ENCODE measurements around the gene ARNT2.

ARNT2 gene

DNA sequence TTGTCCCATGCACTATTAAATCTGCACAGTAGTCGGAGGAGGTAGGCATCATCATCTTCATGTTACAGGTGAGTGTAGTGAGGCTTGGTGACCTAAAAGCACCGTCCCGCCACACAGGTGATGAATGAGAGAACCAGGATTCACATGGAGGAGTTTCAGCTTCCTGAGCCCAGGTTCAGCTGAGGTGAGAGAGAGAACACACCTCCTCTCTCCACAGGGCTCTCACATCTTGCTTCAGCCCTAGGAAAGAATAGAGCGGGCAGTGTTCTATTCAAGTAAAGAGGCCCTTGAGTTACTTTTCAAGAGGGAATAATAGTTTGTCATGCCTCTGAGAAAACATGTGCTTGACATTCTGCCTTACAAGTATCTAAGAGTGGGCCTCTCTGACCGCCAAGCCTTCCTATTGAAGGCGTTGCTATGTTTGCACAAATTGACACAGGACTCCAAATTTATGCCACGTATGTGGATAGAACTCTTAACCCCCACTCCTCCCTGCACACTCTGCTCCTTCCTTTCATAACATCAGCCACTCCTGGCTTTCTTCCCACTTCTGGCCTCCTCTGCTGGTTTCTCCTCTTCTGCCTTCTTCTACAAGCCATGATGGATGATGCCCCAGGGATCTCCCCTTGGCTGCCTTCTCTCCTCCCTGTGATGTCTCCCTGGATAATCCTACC, 152.6 kb downstream of the ARNT2 start:
- Histone ChIP-seq H2BK15ac (ENCODE audit: low read length) (no peak overlapping the region), H3K14ac (ENCODE audit: low read length) (no peak overlapping the region), H3K9me3 (replicated peaks in 1 of 2; ENCODE audit: control insufficient read depth in 2 of 2, insufficient read depth in 1 of 2, low read depth in 1 of 2, low read length in 2 of 2) (no peaks in the 10 kb centered on the region), H2BK5ac (ENCODE audit: low read length) (no peak overlapping the region), H3K36me3 (replicated peaks in 1 of 2; ENCODE audit: control insufficient read depth in 2 of 2, insufficient read depth in 2 of 2, low read length in 2 of 2) (peaks cover 30 to 92% of the 10 kb centered on the region in 2 donors), H3K9ac (ENCODE audit: low read depth, low read length, poor library complexity) (no peak overlapping the region), H3K27ac (replicated peaks; ENCODE audit: low read length) (no peak overlapping the region), H2AK5ac (ENCODE audit: low read depth, low read length) (no peak overlapping the region), H4K8ac (ENCODE audit: low read depth, low read length) (no peak overlapping the region), H2BK12ac (ENCODE audit: low read length) (no peak overlapping the region), H3K79me1 (ENCODE audit: low read depth, low read length) (no peaks in the 10 kb centered on the region), H4K91ac (ENCODE audit: low read depth, low read length, poor library complexity) (no peak overlapping the region), H3K23ac (ENCODE audit: low read depth, low read length, poor library complexity) (no peak overlapping the region), H2AFZ (ENCODE audit: low read length) (no peak overlapping the region), H3K27me3 (ENCODE audit: control insufficient read depth in 3 of 3, insufficient read depth in 3 of 3, low read depth in 1 of 3, low read length in 3 of 3) (no peaks in the 10 kb centered on the region), H3K4ac (ENCODE audit: low read length) (no peak overlapping the region), H3K4me3 (ENCODE audit: low read length in 2 of 2) (no peak overlapping the region), H3K4me2 (ENCODE audit: insufficient read depth, low read length, poor library complexity, severe bottlenecking) (no peak overlapping the region), H3K18ac (ENCODE audit: low read length) (no peak overlapping the region), H3K4me1 (ENCODE audit: control insufficient read depth in 2 of 2, insufficient read depth in 1 of 2, low read depth in 1 of 2, low read length in 2 of 2) (no peaks in the 10 kb centered on the region), H2BK120ac (ENCODE audit: low read depth, low read length) (no peak overlapping the region)
- DNase-seq (ENCODE audit: low spot score), result no peak
- no CpG with 5 or more reads among the region's 7 CpGs for WGBS, 2 donors (ENCODE audit: extremely low coverage in 2 of 2, insufficient read length in 2 of 2, insufficient replicate concordance in 1 of 2)

DNA sequence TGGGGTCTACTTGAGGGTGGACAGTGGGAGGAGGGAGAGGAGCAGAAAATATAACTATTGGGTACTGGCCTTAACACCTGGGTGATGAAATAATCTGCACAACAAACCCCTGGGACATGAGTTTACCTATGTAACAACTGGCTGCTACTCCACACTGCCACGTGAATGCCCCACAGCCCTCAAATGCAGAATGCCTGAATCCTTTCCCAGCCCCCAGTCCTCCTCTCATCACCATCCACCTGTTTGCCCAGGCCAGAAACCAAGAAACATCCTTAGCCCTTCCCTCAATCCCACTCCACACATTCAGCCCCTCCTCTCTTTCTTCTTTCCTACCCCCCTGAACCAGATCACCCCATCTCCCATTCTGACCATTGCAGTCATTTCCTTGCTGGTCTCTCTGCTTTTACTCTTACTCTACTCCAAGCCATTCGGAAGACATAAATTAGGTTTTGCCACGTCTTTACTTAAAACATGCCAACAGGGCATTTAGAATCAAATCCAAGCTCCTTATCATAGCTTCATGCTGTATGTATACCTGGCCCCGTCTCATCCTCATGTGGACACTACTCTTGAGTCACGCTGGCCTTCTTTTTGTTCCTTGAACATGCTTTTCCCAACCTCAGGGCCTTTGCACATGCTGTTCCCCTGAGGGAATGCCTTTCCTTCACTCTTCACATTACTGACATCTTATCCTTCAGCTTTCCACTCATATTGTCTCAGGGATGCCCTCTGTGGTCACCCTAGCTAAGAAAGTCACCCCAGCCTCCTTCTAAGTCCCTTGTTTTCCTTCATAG, 153.5 kb downstream of the ARNT2 start:
- Histone ChIP-seq H4K8ac (ENCODE audit: low read depth, low read length) (no peak overlapping the region), H3K9ac (ENCODE audit: low read depth, low read length, poor library complexity) (no peak overlapping the region), H2AK5ac (ENCODE audit: low read depth, low read length) (no peak overlapping the region), H3K27ac (replicated peaks; ENCODE audit: low read length) (no peak overlapping the region), H3K9me3 (replicated peaks in 1 of 2; ENCODE audit: control insufficient read depth in 2 of 2, insufficient read depth in 1 of 2, low read depth in 1 of 2, low read length in 2 of 2) (no peaks in the 10 kb centered on the region), H3K23ac (ENCODE audit: low read depth, low read length, poor library complexity) (no peak overlapping the region), H3K4me2 (ENCODE audit: insufficient read depth, low read length, poor library complexity, severe bottlenecking) (no peak overlapping the region), H3K4me3 (ENCODE audit: low read length in 2 of 2) (no peak overlapping the region), H3K36me3 (replicated peaks in 1 of 2; ENCODE audit: control insufficient read depth in 2 of 2, insufficient read depth in 2 of 2, low read length in 2 of 2) (peaks cover 27 to 90% of the 10 kb centered on the region in 2 donors), H3K4ac (ENCODE audit: low read length) (no peak overlapping the region), H3K18ac (ENCODE audit: low read length) (no peak overlapping the region), H3K14ac (ENCODE audit: low read length) (no peak overlapping the region), H3K79me1 (ENCODE audit: low read depth, low read length) (no peaks in the 10 kb centered on the region), H3K4me1 (ENCODE audit: control insufficient read depth in 2 of 2, insufficient read depth in 1 of 2, low read depth in 1 of 2, low read length in 2 of 2) (no peaks in the 10 kb centered on the region), H2BK120ac (ENCODE audit: low read depth, low read length) (no peak overlapping the region), H2BK5ac (ENCODE audit: low read length) (no peak overlapping the region), H2AFZ (ENCODE audit: low read length) (no peak overlapping the region), H3K27me3 (ENCODE audit: control insufficient read depth in 3 of 3, insufficient read depth in 3 of 3, low read depth in 1 of 3, low read length in 3 of 3) (no peaks in the 10 kb centered on the region), H4K91ac (ENCODE audit: low read depth, low read length, poor library complexity) (no peak overlapping the region), H2BK12ac (ENCODE audit: low read length) (no peak overlapping the region), H2BK15ac (ENCODE audit: low read length) (no peak overlapping the region)
- WGBS, 2 donors (ENCODE audit: extremely low coverage in 2 of 2, insufficient read length in 2 of 2, insufficient replicate concordance in 1 of 2), result no CpG with 5 or more reads among the region's 5 CpGs
- no peak for DNase-seq (ENCODE audit: low spot score)

DNA sequence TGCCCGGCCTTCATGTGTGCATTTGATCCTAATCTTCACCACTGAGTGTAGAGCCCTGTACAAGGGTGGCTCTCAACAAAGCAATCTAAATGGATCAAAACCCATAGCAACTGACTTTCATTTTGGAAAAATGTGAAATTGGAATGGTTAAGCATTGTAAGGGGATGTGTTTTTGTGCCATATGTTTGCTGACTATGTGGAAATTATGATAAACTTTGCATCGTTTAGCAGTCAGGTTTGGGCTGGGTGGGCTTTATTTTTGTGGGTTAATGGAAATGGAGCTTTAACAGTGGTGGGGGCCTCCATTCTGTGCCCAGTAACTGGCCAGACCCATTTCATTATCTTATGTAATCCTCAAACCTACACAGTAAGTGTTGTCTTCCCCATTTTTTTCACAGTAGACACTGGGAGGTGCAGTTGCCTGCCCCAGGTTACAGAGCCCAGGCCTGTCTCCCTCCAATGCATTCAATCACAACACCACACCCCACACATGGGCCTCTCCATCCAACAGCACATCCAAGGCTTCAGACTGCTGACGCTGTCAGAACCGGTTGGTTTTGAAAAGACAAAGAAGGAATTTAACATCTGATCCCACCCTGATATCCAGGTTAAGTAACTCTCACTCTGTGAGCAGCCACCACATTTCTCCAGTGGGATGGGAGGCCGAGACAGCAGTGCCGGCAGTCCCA, 154.6 kb downstream of the ARNT2 start:
- H2BK15ac ChIP-seq (ENCODE audit: low read length), result no peak overlapping the region
- no peaks in the 10 kb centered on the region for H3K79me1 ChIP-seq (ENCODE audit: low read depth, low read length)
- H3K27me3 ChIP-seq (ENCODE audit: control insufficient read depth in 3 of 3, insufficient read depth in 3 of 3, low read depth in 1 of 3, low read length in 3 of 3), result no peaks in the 10 kb centered on the region
- no peak overlapping the region for H4K8ac ChIP-seq (ENCODE audit: low read depth, low read length)
- no peak overlapping the region for H3K14ac ChIP-seq (ENCODE audit: low read length)
- no CpG with 5 or more reads among the region's 6 CpGs for WGBS, 2 donors (ENCODE audit: extremely low coverage in 2 of 2, insufficient read length in 2 of 2, insufficient replicate concordance in 1 of 2)
- H2AK5ac ChIP-seq (ENCODE audit: low read depth, low read length), result no peak overlapping the region
- DNase-seq (ENCODE audit: low spot score), result no peak
- no peak overlapping the region for H3K4me3 ChIP-seq (ENCODE audit: low read length in 2 of 2)
- H3K18ac ChIP-seq (ENCODE audit: low read length), result no peak overlapping the region
- no peak overlapping the region for H3K4ac ChIP-seq (ENCODE audit: low read length)
- no peak overlapping the region for H3K9ac ChIP-seq (ENCODE audit: low read depth, low read length, poor library complexity)
- no peaks in the 10 kb centered on the region for H3K9me3 ChIP-seq (replicated peaks in 1 of 2; ENCODE audit: control insufficient read depth in 2 of 2, insufficient read depth in 1 of 2, low read depth in 1 of 2, low read length in 2 of 2)
- no peak overlapping the region for H2BK5ac ChIP-seq (ENCODE audit: low read length)
- no peak overlapping the region for H2BK120ac ChIP-seq (ENCODE audit: low read depth, low read length)
- H3K36me3 ChIP-seq (replicated peaks in 1 of 2; ENCODE audit: control insufficient read depth in 2 of 2, insufficient read depth in 2 of 2, low read length in 2 of 2), result peaks cover 34 to 92% of the 10 kb centered on the region in 2 donors
- no peak overlapping the region for H3K27ac ChIP-seq (replicated peaks; ENCODE audit: low read length)
- no peak overlapping the region for H4K91ac ChIP-seq (ENCODE audit: low read depth, low read length, poor library complexity)
- H2AFZ ChIP-seq (ENCODE audit: low read length), result no peak overlapping the region
- H3K4me1 ChIP-seq (ENCODE audit: control insufficient read depth in 2 of 2, insufficient read depth in 1 of 2, low read depth in 1 of 2, low read length in 2 of 2), result no peaks in the 10 kb centered on the region
- H3K4me2 ChIP-seq (ENCODE audit: insufficient read depth, low read length, poor library complexity, severe bottlenecking), result no peak overlapping the region
- no peak overlapping the region for H3K23ac ChIP-seq (ENCODE audit: low read depth, low read length, poor library complexity)
- no peak overlapping the region for H2BK12ac ChIP-seq (ENCODE audit: low read length)

DNA sequence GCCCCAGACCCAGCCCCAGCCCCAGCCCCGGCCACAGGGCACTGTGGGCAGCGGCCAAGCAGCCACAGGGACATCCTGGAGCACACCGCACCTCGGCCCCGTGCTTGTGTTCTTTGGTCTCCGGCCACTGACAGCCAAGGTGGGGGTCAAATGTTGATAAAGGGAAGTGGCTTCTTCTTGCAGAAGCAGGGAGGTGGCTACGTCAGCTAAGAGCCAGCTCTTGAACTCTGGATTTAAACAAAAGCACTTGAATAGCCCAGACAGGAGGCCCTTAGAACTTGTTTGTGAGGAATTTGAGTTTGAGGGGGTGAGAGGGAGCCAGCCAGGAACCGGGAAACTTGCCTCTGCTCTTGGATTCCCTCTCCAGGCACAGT, 155.1 kb downstream of the ARNT2 start:
- Histone ChIP-seq H3K27ac (replicated peaks; ENCODE audit: low read length) (no peak overlapping the region), H2BK120ac (ENCODE audit: low read depth, low read length) (no peak overlapping the region), H3K9me3 (replicated peaks in 1 of 2; ENCODE audit: control insufficient read depth in 2 of 2, insufficient read depth in 1 of 2, low read depth in 1 of 2, low read length in 2 of 2) (no peaks in the 10 kb centered on the region), H4K8ac (ENCODE audit: low read depth, low read length) (no peak overlapping the region), H3K4ac (ENCODE audit: low read length) (no peak overlapping the region), H2BK5ac (ENCODE audit: low read length) (no peak overlapping the region), H3K36me3 (replicated peaks in 1 of 2; ENCODE audit: control insufficient read depth in 2 of 2, insufficient read depth in 2 of 2, low read length in 2 of 2) (peaks cover 36 to 94% of the 10 kb centered on the region in 2 donors), H4K91ac (ENCODE audit: low read depth, low read length, poor library complexity) (no peak overlapping the region), H3K14ac (ENCODE audit: low read length) (no peak overlapping the region), H3K4me2 (ENCODE audit: insufficient read depth, low read length, poor library complexity, severe bottlenecking) (no peak overlapping the region), H3K9ac (ENCODE audit: low read depth, low read length, poor library complexity) (no peak overlapping the region), H3K18ac (ENCODE audit: low read length) (no peak overlapping the region), H3K23ac (ENCODE audit: low read depth, low read length, poor library complexity) (no peak overlapping the region), H2BK12ac (ENCODE audit: low read length) (no peak overlapping the region), H2BK15ac (ENCODE audit: low read length) (no peak overlapping the region), H3K27me3 (ENCODE audit: control insufficient read depth in 3 of 3, insufficient read depth in 3 of 3, low read depth in 1 of 3, low read length in 3 of 3) (no peaks in the 10 kb centered on the region), H3K79me1 (ENCODE audit: low read depth, low read length) (no peaks in the 10 kb centered on the region), H3K4me1 (ENCODE audit: control insufficient read depth in 2 of 2, insufficient read depth in 1 of 2, low read depth in 1 of 2, low read length in 2 of 2) (no peaks in the 10 kb centered on the region), H2AK5ac (ENCODE audit: low read depth, low read length) (no peak overlapping the region), H2AFZ (ENCODE audit: low read length) (no peak overlapping the region), H3K4me3 (ENCODE audit: low read length in 2 of 2) (no peak overlapping the region)
- no peak for DNase-seq (ENCODE audit: low spot score)
- WGBS, 2 donors (ENCODE audit: extremely low coverage in 2 of 2, insufficient read length in 2 of 2, insufficient replicate concordance in 1 of 2), result no CpG with 5 or more reads among the region's 8 CpGs

All from neuronal stem cell (in vitro differentiated cells).